Measurements from ENCODE around the gene GHITM. TPM values are rescaled to one million over a fixed set of nuclear protein-coding genes. Genes with fewer than 3 reads are reported as not detected.
"Not testable (repeated sequence)": the region's sequence is repeated elsewhere in the genome, so short reads cannot be mapped to it uniquely, and the experiment has no call there.

The GHITM gene
- total and polyA plus RNA-seq, 7 donors: 140 to 618 (median 212) TPM

- no peak overlapping the region for H3K27ac ChIP-seq
- intact Hi-C loops (cut with DNase I): no loop called here
- H3K9me3 ChIP-seq: no peaks in the 10 kb centered on the region
- DNase-seq: no peak
- no peaks in the 10 kb centered on the region for H3K36me3 ChIP-seq
- H3K27me3 ChIP-seq: no peaks in the 10 kb centered on the region
- no peaks in the 10 kb centered on the region for H3K4me1 ChIP-seq
- H3K4me3 ChIP-seq: no peak overlapping the region
- 41 to 58% methylated on average over 6 of the region's 6 CpGs for WGBS, 2 donors
- no peak for TF ChIP-seq CTCF (IDR thresholded peaks at IDR 0.05)
- TF ChIP-seq EP300 (IDR thresholded peaks at IDR 0.05): no peak
- TF ChIP-seq POLR2A (IDR thresholded peaks at IDR 0.05): no peak
- TF ChIP-seq POLR2AphosphoS5 (IDR thresholded peaks at IDR 0.05): no peak
Observed at GRCh38 chr10:84160663-84161362, 21.5 kb downstream of the GHITM start.

- no peak for DNase-seq
- H3K4me3 ChIP-seq: no peak overlapping the region
- intact Hi-C loops (cut with DNase I): no loop called here
- TF ChIP-seq EP300 (IDR thresholded peaks at IDR 0.05): no peak
- TF ChIP-seq POLR2A (IDR thresholded peaks at IDR 0.05): no peak
- no peak for TF ChIP-seq CTCF (IDR thresholded peaks at IDR 0.05)
- TF ChIP-seq POLR2AphosphoS5 (IDR thresholded peaks at IDR 0.05): no peak
- H3K4me1 ChIP-seq: no peaks in the 10 kb centered on the region
- no peaks in the 10 kb centered on the region for H3K9me3 ChIP-seq
- no peaks in the 10 kb centered on the region for H3K36me3 ChIP-seq
- 14 to 56% methylated on average over 2 of the region's 2 CpGs for WGBS, 2 donors
- H3K27ac ChIP-seq: no peak overlapping the region
- H3K27me3 ChIP-seq: no peaks in the 10 kb centered on the region
Observed at GRCh38 chr10:84163996-84164395, 24.7 kb downstream of the GHITM start.

GRCh38 chr10:84164442-84164841, 25.1 kb downstream of the GHITM start:
- no peaks in the 10 kb centered on the region for H3K36me3 ChIP-seq
- TF ChIP-seq EP300 (IDR thresholded peaks at IDR 0.05) (no peak), CTCF (IDR thresholded peaks at IDR 0.05) (no peak), POLR2A (IDR thresholded peaks at IDR 0.05) (no peak), POLR2AphosphoS5 (IDR thresholded peaks at IDR 0.05) (no peak)
- no peak overlapping the region for H3K27ac ChIP-seq
- H3K27me3 ChIP-seq: no peaks in the 10 kb centered on the region
- WGBS, 2 donors: 32 to 38% methylated on average over 2 of the region's 2 CpGs
- no peaks in the 10 kb centered on the region for H3K9me3 ChIP-seq
- no peak overlapping the region for H3K4me3 ChIP-seq
- no peaks in the 10 kb centered on the region for H3K4me1 ChIP-seq
- intact Hi-C loops (cut with DNase I): no loop called here
- no peak for DNase-seq

GRCh38 chr10:84166620-84167288, 27.4 kb downstream of the GHITM start:
- no peak for TF ChIP-seq CTCF (IDR thresholded peaks at IDR 0.05)
- no peak for TF ChIP-seq EP300 (IDR thresholded peaks at IDR 0.05)
- no peak for TF ChIP-seq POLR2A (IDR thresholded peaks at IDR 0.05)
- TF ChIP-seq POLR2AphosphoS5 (IDR thresholded peaks at IDR 0.05): no peak
- Histone ChIP-seq H3K27ac (no peak overlapping the region), H3K27me3 (no peaks in the 10 kb centered on the region), H3K9me3 (no peaks in the 10 kb centered on the region), H3K4me1 (no peaks in the 10 kb centered on the region), H3K4me3 (no peak overlapping the region), H3K36me3 (no peaks in the 10 kb centered on the region)
- intact Hi-C loops (cut with DNase I): no loop called here
- DNase-seq: no peak
- WGBS, 2 donors: 94 to 97% methylated on average over 4 of the region's 4 CpGs

- H3K27ac ChIP-seq; H3K27me3 ChIP-seq; H3K4me1 ChIP-seq; H3K9me3 ChIP-seq; H3K4me3 ChIP-seq; H3K36me3 ChIP-seq; intact Hi-C loops (cut with DNase I); DNase-seq: not testable (repeated sequence)
- 82 to 89% methylated on average over 2 of the region's 2 CpGs for WGBS, 2 donors
Observed at GRCh38 chr10:84167289-84167653, 28.0 kb downstream of the GHITM start.

- H3K27me3 ChIP-seq; H3K4me1 ChIP-seq; DNase-seq; intact Hi-C loops (cut with DNase I); H3K4me3 ChIP-seq; H3K9me3 ChIP-seq; H3K27ac ChIP-seq; H3K36me3 ChIP-seq: not testable (repeated sequence)
- WGBS, 2 donors: 96 to 97% methylated on average over 10 of the region's 10 CpGs
Observed at GRCh38 chr10:84168382-84168781, 29.1 kb downstream of the GHITM start.

- H3K27ac ChIP-seq; DNase-seq; H3K27me3 ChIP-seq; H3K9me3 ChIP-seq; H3K36me3 ChIP-seq; H3K4me1 ChIP-seq; H3K4me3 ChIP-seq; intact Hi-C loops (cut with DNase I): not testable (repeated sequence)
- 72 to 83% methylated on average over 2 of the region's 2 CpGs for WGBS, 2 donors
Observed at GRCh38 chr10:84171237-84171636, 31.9 kb downstream of the GHITM start.

GRCh38 chr10:84171700-84172466, 32.6 kb downstream of the GHITM start:
- DNase-seq; H3K9me3 ChIP-seq; H3K36me3 ChIP-seq; intact Hi-C loops (cut with DNase I); H3K4me3 ChIP-seq; H3K4me1 ChIP-seq; H3K27ac ChIP-seq; H3K27me3 ChIP-seq: not testable (repeated sequence)
- WGBS, 2 donors: 35 to 63% methylated on average over 20 of the region's 21 CpGs
